Mesenchymal stem cell (in vitro differentiated cells and primary cell): ENCODE data around the gene COBL.

ENCODE experiments used
- DNase-seq: peaks from one replicate; pipeline ENCODE4 v3.0.0-alpha.2; 2013
- H2AFZ ChIP-seq: one replicate; pipeline ENCODE4 v1.6.1; 2013; ENCODE audit warnings: low read depth, mild to moderate bottlenecking, control low read depth, inconsistent platforms, low read length, moderate library complexity
- H2AK5ac ChIP-seq: 2 replicates; pipeline ENCODE4 v1.6.1; 2013; ENCODE audit warnings: low read length, moderate library complexity, mild to moderate bottlenecking, inconsistent platforms; ENCODE audit not compliant: severe bottlenecking
- H2BK120ac ChIP-seq: one replicate; pipeline ENCODE4 v1.6.1; 2013; ENCODE audit warnings: low read depth, mild to moderate bottlenecking, inconsistent platforms, low read length, moderate library complexity
- H2BK12ac ChIP-seq, 2 experiments: one replicate each; pipeline ENCODE4 v1.6.1; 2013; ENCODE audit warnings: inconsistent platforms in 2 of 2, low read length in 2 of 2, mild to moderate bottlenecking in 2 of 2, moderate library complexity in 2 of 2, control low read depth in 1 of 2
- H2BK15ac ChIP-seq: one replicate; pipeline ENCODE4 v1.6.1; 2013; ENCODE audit warnings: mild to moderate bottlenecking, low read depth, inconsistent platforms; ENCODE audit not compliant: poor library complexity, severe bottlenecking
- H2BK5ac ChIP-seq: 2 replicates; pipeline ENCODE4 v1.6.1; 2013; ENCODE audit warnings: low read depth, mild to moderate bottlenecking, low read length, control low read depth, inconsistent platforms; ENCODE audit not compliant: poor library complexity, severe bottlenecking
- H3K14ac ChIP-seq, 2 experiments: one replicate each; pipeline ENCODE4 v1.6.1; 2013; ENCODE audit warnings: inconsistent platforms in 2 of 2, low read length in 2 of 2, control low read depth in 1 of 2, mild to moderate bottlenecking in 1 of 2, moderate library complexity in 1 of 2
- H3K18ac ChIP-seq, 2 experiments: one replicate each; pipeline ENCODE4 v1.6.1; 2013; ENCODE audit warnings: inconsistent platforms in 2 of 2, low read length in 2 of 2, control low read depth in 1 of 2, low read depth in 1 of 2, mild to moderate bottlenecking in 1 of 2
- H3K23ac ChIP-seq, 2 experiments: one replicate each; pipeline ENCODE4 v1.6.1; 2013; ENCODE audit warnings: inconsistent platforms in 2 of 2, low read length in 2 of 2, mild to moderate bottlenecking in 2 of 2, moderate library complexity in 2 of 2, control low read depth in 1 of 2
- H3K27ac ChIP-seq: 2 replicates; pipeline ENCODE4 v1.5.1; 2013; ENCODE audit warnings: mild to moderate bottlenecking, moderate library complexity, low read length, control low read depth, inconsistent platforms; ENCODE audit not compliant: poor library complexity, severe bottlenecking
- H3K27me3 ChIP-seq, 2 experiments: 2 replicates each; pipeline versions ENCODE4 v1.6.1 to v1.7.0; 2013; ENCODE audit warnings: low read length in 2 of 2, mild to moderate bottlenecking in 2 of 2, moderate library complexity in 2 of 2, control low read depth in 1 of 2, inconsistent platforms in 1 of 2; ENCODE audit not compliant: control insufficient read depth in 1 of 2, insufficient read depth in 1 of 2
- H3K36me3 ChIP-seq, 2 experiments: 2 replicates each; pipeline versions ENCODE4 v1.6.1 to v1.7.0; 2013; ENCODE audit warnings: low read length in 2 of 2, control low read depth in 1 of 2, inconsistent platforms in 1 of 2, low read depth in 1 of 2, mild to moderate bottlenecking in 1 of 2; ENCODE audit not compliant: insufficient read depth in 2 of 2, control insufficient read depth in 1 of 2
- H3K4ac ChIP-seq, 2 experiments: one replicate each; pipeline ENCODE4 v1.6.1; 2013; ENCODE audit warnings: inconsistent platforms in 2 of 2, low read length in 2 of 2, mild to moderate bottlenecking in 2 of 2, moderate library complexity in 2 of 2, control low read depth in 1 of 2, low read depth in 1 of 2
- H3K4me1 ChIP-seq: 2 replicates; pipeline ENCODE4 v1.6.1; 2013; ENCODE audit warnings: low read depth, low read length, control low read depth; ENCODE audit not compliant: control insufficient read depth, insufficient read depth
- H3K4me2 ChIP-seq: 2 replicates; pipeline ENCODE4 v1.6.1; 2013; ENCODE audit warnings: low read length, mild to moderate bottlenecking, inconsistent platforms; ENCODE audit not compliant: poor library complexity, severe bottlenecking
- H3K4me3 ChIP-seq, 2 experiments: 2 replicates each; pipeline versions ENCODE4 v1.5.1 to v1.7.0; 2013; ENCODE audit warnings: low read length in 2 of 2, mild to moderate bottlenecking in 2 of 2, control low read depth in 1 of 2, low read depth in 1 of 2; ENCODE audit not compliant: insufficient read depth in 1 of 2
- H3K79me1 ChIP-seq: replicated peaks from 2 replicates; pipeline ENCODE4 v1.6.1; 2013; ENCODE audit warnings: mild to moderate bottlenecking, control low read depth, low read length, inconsistent platforms; ENCODE audit not compliant: poor library complexity, severe bottlenecking
- H3K9ac ChIP-seq: 2 replicates; pipeline ENCODE4 v1.7.0; 2013; ENCODE audit warnings: mild to moderate bottlenecking, low read length, moderate library complexity
- H3K9me3 ChIP-seq: 2 replicates; pipeline ENCODE4 v1.7.0; 2013; ENCODE audit warnings: mild to moderate bottlenecking, low read length; ENCODE audit not compliant: control insufficient read depth
- H4K8ac ChIP-seq: one replicate; pipeline ENCODE4 v1.6.1; 2013; ENCODE audit warnings: inconsistent platforms, mild to moderate bottlenecking, low read length, moderate library complexity
- H4K91ac ChIP-seq: one replicate; pipeline ENCODE4 v1.6.1; 2013; ENCODE audit warnings: mild to moderate bottlenecking, low read length, inconsistent platforms
- WGBS: methylation state at CpG from one replicate; pipeline ENCODE4 v1.1.7; 2013; ENCODE audit warnings: mixed read lengths; 5-methylcytosine and 5-hydroxymethylcytosine counted together

The COBL gene

GRCh38 chr7:51255036-51255435 lies 61.6 kb downstream of the COBL start:
- H2BK12ac ChIP-seq, result no peak overlapping the region
- no peak overlapping the region for H3K27ac ChIP-seq
- 88% methylated on average over 3 of the region's 3 CpGs for WGBS

GRCh38 chr7:51253157-51253556 lies 63.5 kb downstream of the COBL start:
- Histone ChIP-seq H3K27ac (no peak overlapping the region), H2AK5ac (no peak overlapping the region), H2AFZ (no peak overlapping the region), H3K9ac (no peak overlapping the region), H3K4me2 (no peak overlapping the region), H4K8ac (no peak overlapping the region), H4K91ac (no peak overlapping the region), H2BK12ac (no peak overlapping the region), H2BK5ac (no peak overlapping the region), H3K23ac (no peak overlapping the region), H3K27me3 (peaks cover 0 to 3% of the 10 kb centered on the region in 2 experiments), H3K4ac (no peak overlapping the region), H3K36me3 (no peaks in the 10 kb centered on the region), H3K14ac (no peak overlapping the region), H3K9me3 (no peaks in the 10 kb centered on the region), H2BK120ac (no peak overlapping the region), H2BK15ac (no peak overlapping the region), H3K4me1 (no peaks in the 10 kb centered on the region), H3K18ac (no peak overlapping the region), H3K4me3 (no peak overlapping the region), H3K79me1 (no peaks in the 10 kb centered on the region)
- no peak for DNase-seq
- WGBS, result 94% methylated on average over 1 of the region's 3 CpGs

More at GRCh38 chr7:51255036-51255435, 61.6 kb downstream of the COBL start:
- Histone ChIP-seq H3K4me3 (no peak overlapping the region), H3K79me1 (no peaks in the 10 kb centered on the region), H4K8ac (no peak overlapping the region), H3K9ac (no peak overlapping the region), H3K14ac (no peak overlapping the region), H3K9me3 (no peaks in the 10 kb centered on the region), H3K4me1 (no peaks in the 10 kb centered on the region), H4K91ac (no peak overlapping the region), H2BK5ac (no peak overlapping the region), H2AFZ (no peak overlapping the region), H2BK15ac (no peak overlapping the region), H3K27me3 (peaks cover 7 to 10% of the 10 kb centered on the region in 2 experiments), H2AK5ac (no peak overlapping the region), H3K4ac (no peak overlapping the region), H2BK120ac (no peak overlapping the region), H3K4me2 (no peak overlapping the region), H3K18ac (no peak overlapping the region), H3K36me3 (no peaks in the 10 kb centered on the region), H3K23ac (no peak overlapping the region)
- DNase-seq, result no peak

- Histone ChIP-seq H3K9ac (no peak overlapping the region), H2BK5ac (no peak overlapping the region), H3K4ac (no peak overlapping the region), H3K23ac (no peak overlapping the region), H4K91ac (no peak overlapping the region), H4K8ac (no peak overlapping the region), H3K4me3 (no peak overlapping the region), H3K4me1 (no peaks in the 10 kb centered on the region), H3K79me1 (no peaks in the 10 kb centered on the region), H2AFZ (no peak overlapping the region), H2BK15ac (no peak overlapping the region), H3K9me3 (no peaks in the 10 kb centered on the region), H3K18ac (no peak overlapping the region), H2BK12ac (no peak overlapping the region), H3K14ac (no peak overlapping the region), H2AK5ac (no peak overlapping the region), H3K36me3 (no peaks in the 10 kb centered on the region), H3K27ac (no peak overlapping the region), H3K27me3 (no peaks in the 10 kb centered on the region), H2BK120ac (no peak overlapping the region), H3K4me2 (no peak overlapping the region)
- WGBS, result 60% methylated on average over 1 of the region's 4 CpGs
- DNase-seq, result no peak
Observed at GRCh38 chr7:51251290-51251689, 65.3 kb downstream of the COBL start.

- no peak overlapping the region for H3K4me3 ChIP-seq
- H4K8ac ChIP-seq, result no peak overlapping the region
- H3K4ac ChIP-seq, result no peak overlapping the region
- no peak overlapping the region for H3K27ac ChIP-seq
- H3K27me3 ChIP-seq, result no peaks in the 10 kb centered on the region
- H2AFZ ChIP-seq, result no peak overlapping the region
- H2BK5ac ChIP-seq, result no peak overlapping the region
- no peak overlapping the region for H3K14ac ChIP-seq
- H3K79me1 ChIP-seq, result no peaks in the 10 kb centered on the region
- no peak overlapping the region for H3K23ac ChIP-seq
- H3K9me3 ChIP-seq, result no peaks in the 10 kb centered on the region
- H2BK12ac ChIP-seq, result no peak overlapping the region
- no peak overlapping the region for H3K4me2 ChIP-seq
- H2BK120ac ChIP-seq, result no peak overlapping the region
- H3K18ac ChIP-seq, result no peak overlapping the region
- H2BK15ac ChIP-seq, result no peak overlapping the region
- no peak for DNase-seq
- WGBS, result no CpG with 5 or more reads among the region's 2 CpGs
- no peak overlapping the region for H4K91ac ChIP-seq
- H2AK5ac ChIP-seq, result no peak overlapping the region
- no peaks in the 10 kb centered on the region for H3K4me1 ChIP-seq
- H3K9ac ChIP-seq, result no peak overlapping the region
- H3K36me3 ChIP-seq, result no peaks in the 10 kb centered on the region
Observed at GRCh38 chr7:51250512-51250911, 66.1 kb downstream of the COBL start.
